IMR-90 (cell line): Measurements from ENCODE around the gene SKAP1. TPM values are rescaled to one million over a fixed set of nuclear protein-coding genes. Genes with fewer than 3 reads are reported as not detected.

Experiments
- ATAC-seq: fragments of 200-7000 bp; cut with Tn5 transposase; 2 replicates; pipeline ENCODE4 v1.9.1; 2020; ENCODE audit warnings: low read depth, mild to moderate bottlenecking, moderate library complexity
- BruUV-seq: library from RNA; stranded (reverse); fragments of 400-500 nt; replicated peaks from 2 replicates; lab custom pipeline; 2021; lab: Mats Ljungman, UMichigan
- CTCF ChIA-PET: fragments of 300-600 bp; formaldehyde crosslinking; extraction: SDS; loops from one replicate; lab custom pipeline; 2021; ENCODE audit warnings: antibody characterized with exemption; lab: Yijun Ruan, JAX
- POLR2A ChIA-PET: fragments of 300-600 bp; sonication (Branson Sonifier 250); formaldehyde crosslinking; loops from one replicate; lab custom pipeline; 2022; ENCODE audit warnings: antibody characterized with exemption; ENCODE audit not compliant: unreplicated experiment; lab: Charles Lee
- DNase-seq: peaks from one replicate; pipeline ENCODE4 v3.0.0; 2013
- H2AFZ ChIP-seq: replicated peaks from 2 replicates; pipeline ENCODE3; 2013; ENCODE audit warnings: low read length, mild to moderate bottlenecking; ENCODE audit not compliant: poor library complexity
- H2AK5ac ChIP-seq: 2 replicates; pipeline ENCODE4 v1.6.1; 2013; ENCODE audit warnings: low read depth, low read length, inconsistent platforms
- H2AK9ac ChIP-seq: replicated peaks from 2 replicates; pipeline ENCODE3; 2013; ENCODE audit warnings: mild to moderate bottlenecking, low read depth, low read length, moderate library complexity; ENCODE audit not compliant: poor library complexity
- H2BK120ac ChIP-seq: 2 replicates; pipeline ENCODE4 v1.6.1; 2013; ENCODE audit warnings: low read depth, low read length, inconsistent platforms
- H2BK15ac ChIP-seq: 3 replicates; pipeline ENCODE4 v1.6.1; 2013; ENCODE audit warnings: low read depth, low read length, inconsistent platforms
- H2BK20ac ChIP-seq: 2 replicates; pipeline ENCODE4 v1.6.1; 2013; ENCODE audit warnings: low read depth, mild to moderate bottlenecking, inconsistent platforms, low read length, moderate library complexity
- H2BK5ac ChIP-seq: 2 replicates; pipeline ENCODE4 v1.6.1; 2013; ENCODE audit warnings: mild to moderate bottlenecking, low read depth, low read length, inconsistent platforms; ENCODE audit not compliant: poor library complexity, severe bottlenecking
- H3K14ac ChIP-seq: replicated peaks from 2 replicates; pipeline ENCODE4 v1.6.1; 2013; ENCODE audit warnings: low read depth, low read length, inconsistent platforms
- H3K18ac ChIP-seq: 2 replicates; pipeline ENCODE4 v1.6.1; 2013; ENCODE audit warnings: low read depth, low read length, control low read depth
- H3K23ac ChIP-seq: 2 replicates; pipeline ENCODE4 v1.6.1; 2013; ENCODE audit warnings: low read depth, low read length, inconsistent platforms
- H3K27ac ChIP-seq: 2 replicates; pipeline ENCODE4 v1.5.1; 2013; ENCODE audit warnings: mild to moderate bottlenecking, control low read depth, low read length; ENCODE audit not compliant: insufficient read depth
- H3K27me3 ChIP-seq: 2 replicates; pipeline ENCODE4 v1.6.1; 2013; ENCODE audit warnings: low read length; ENCODE audit not compliant: control insufficient read depth, insufficient read depth
- H3K36me3 ChIP-seq: 2 replicates; pipeline ENCODE4 v1.6.1; 2013; ENCODE audit warnings: low read length, mixed read lengths; ENCODE audit not compliant: control insufficient read depth, insufficient read depth
- H3K4ac ChIP-seq: 2 replicates; pipeline ENCODE4 v1.6.1; 2013; ENCODE audit warnings: low read depth, low read length, inconsistent platforms
- H3K4me1 ChIP-seq: 2 replicates; pipeline ENCODE4 v1.6.1; 2013; ENCODE audit warnings: low read length, mixed read lengths; ENCODE audit not compliant: control insufficient read depth, insufficient read depth
- H3K4me2 ChIP-seq: 2 replicates; pipeline ENCODE4 v1.6.1; 2013; ENCODE audit warnings: low read depth, mild to moderate bottlenecking, control low read depth, low read length, moderate library complexity
- H3K4me3 ChIP-seq: 2 replicates; pipeline ENCODE4 v1.5.1; 2013; ENCODE audit warnings: low read depth, mild to moderate bottlenecking, control low read depth, low read length, moderate library complexity; ENCODE audit not compliant: insufficient read depth
- H3K56ac ChIP-seq: 2 replicates; pipeline ENCODE4 v1.6.1; 2013; ENCODE audit warnings: low read length, inconsistent platforms; ENCODE audit not compliant: insufficient read depth; ENCODE audit errors: extremely low read depth
- H3K79me1 ChIP-seq, 2 experiments: 2 replicates each; pipeline ENCODE4 v1.6.1; 2013; ENCODE audit warnings: low read length in 2 of 2, inconsistent platforms in 1 of 2, low read depth in 1 of 2
- H3K9ac ChIP-seq: 2 replicates; pipeline ENCODE4 v1.6.1; 2013; ENCODE audit warnings: low read depth, low read length, control low read depth
- H3K9me1 ChIP-seq: 2 replicates; pipeline ENCODE4 v1.6.1; 2013; ENCODE audit warnings: low read length, inconsistent platforms; ENCODE audit not compliant: insufficient read depth
- H3K9me3 ChIP-seq: 2 replicates; pipeline ENCODE4 v1.6.1; 2013; ENCODE audit warnings: low read length; ENCODE audit not compliant: control insufficient read depth, insufficient read depth
- H4K20me1 ChIP-seq: 2 replicates; pipeline ENCODE4 v1.6.1; 2013; ENCODE audit warnings: low read length, inconsistent platforms; ENCODE audit not compliant: insufficient read depth
- H4K5ac ChIP-seq: 2 replicates; pipeline ENCODE4 v1.6.1; 2013; ENCODE audit warnings: mild to moderate bottlenecking, low read depth, low read length, control low read depth
- H4K8ac ChIP-seq, 2 experiments: 2 replicates each; pipeline ENCODE4 v1.6.1; 2013; ENCODE audit warnings: low read depth in 2 of 2, low read length in 2 of 2, control low read depth in 1 of 2, inconsistent platforms in 1 of 2
- H4K91ac ChIP-seq: 2 replicates; pipeline ENCODE4 v1.6.1; 2013; ENCODE audit warnings: low read depth, low read length, inconsistent platforms; ENCODE audit not compliant: insufficient read depth
- BHLHE40 ChIP-seq: fragments of 150-350 bp; IDR thresholded peaks from 2 replicates; pipeline ENCODE4 v1.6.1; 2016; ENCODE audit warnings: mild to moderate bottlenecking, low read depth, low read length
- CEBPB ChIP-seq: IDR thresholded peaks from 2 replicates; pipeline ENCODE4 v1.6.1; 2012; ENCODE audit warnings: low read depth, low read length, improper control_type of control experiment
- CHD1 ChIP-seq: IDR thresholded peaks from 2 replicates; pipeline ENCODE4 v1.6.1; 2012; ENCODE audit warnings: low read depth, low read length, improper control_type of control experiment
- CTCF ChIP-seq: conservative IDR thresholded peaks from 2 replicates; pipeline ENCODE4 v1.5.1; 2012; ENCODE audit warnings: mild to moderate bottlenecking, low read depth, low read length, improper control_type of control experiment
- FOS ChIP-seq: fragments of 150-350 bp; IDR thresholded peaks from 2 replicates; pipeline ENCODE4 v1.6.1; 2016; ENCODE audit warnings: low read depth, low read length
- MAFK ChIP-seq: IDR thresholded peaks from 2 replicates; pipeline ENCODE4 v1.6.1; 2012; ENCODE audit warnings: low read depth, low read length, improper control_type of control experiment
- MAZ ChIP-seq: IDR thresholded peaks from 2 replicates; pipeline ENCODE4 v1.6.1; 2012; ENCODE audit warnings: low read depth, mild to moderate bottlenecking, low read length, improper control_type of control experiment, moderate library complexity, borderline replicate concordance
- MXI1 ChIP-seq: IDR thresholded peaks from 2 replicates; pipeline ENCODE4 v1.6.1; 2012; ENCODE audit warnings: low read depth, mild to moderate bottlenecking, low read length, moderate library complexity, borderline replicate concordance
- NFE2L2 ChIP-seq: fragments of 150-350 bp; IDR thresholded peaks from 2 replicates; pipeline ENCODE4 v1.6.1; 2016; ENCODE audit warnings: low read depth, mild to moderate bottlenecking, low read length
- POLR2A ChIP-seq: IDR thresholded peaks from 2 replicates; pipeline ENCODE4 v1.6.1; 2012; ENCODE audit warnings: mild to moderate bottlenecking, low read depth, low read length
- RAD21 ChIP-seq: IDR thresholded peaks from 2 replicates; pipeline ENCODE4 v1.6.1; 2012; ENCODE audit warnings: low read length, improper control_type of control experiment
- RCOR1 ChIP-seq: IDR thresholded peaks from 2 replicates; pipeline ENCODE4 v1.6.1; 2012; ENCODE audit warnings: mild to moderate bottlenecking, low read length, improper control_type of control experiment; ENCODE audit not compliant: insufficient replicate concordance
- RFX5 ChIP-seq: IDR thresholded peaks from 2 replicates; pipeline ENCODE4 v1.8.0; 2012; ENCODE audit warnings: low read depth, mild to moderate bottlenecking, low read length, moderate library complexity
- SMC3 ChIP-seq: fragments of 150-350 bp; IDR thresholded peaks from 2 replicates; pipeline ENCODE4 v1.6.1; 2016; ENCODE audit warnings: low read depth, mild to moderate bottlenecking, antibody characterized with exemption, low read length, moderate library complexity
- WGBS, 2 experiments: methylation state at CpG; one replicate each; pipeline versions ENCODE4 v1.1.5 to v1.1.7; 2013; ENCODE audit warnings: missing lambda C conversion rate in 2 of 2; ENCODE audit not compliant: insufficient read length in 1 of 2; ENCODE audit errors: extremely low coverage in 2 of 2; 5-methylcytosine and 5-hydroxymethylcytosine counted together
- dilution Hi-C: fragments of 300-500 bp; cut with HindIII; formaldehyde crosslinking; loops from one replicate; pipeline ENCODE4 v1.14.3; 2018; ENCODE audit warnings: low sequenced_read_pairs; ENCODE audit not compliant: unreplicated experiment
- in situ Hi-C: fragments of 300-500 bp; cut with MboI; formaldehyde crosslinking; loops from 3 replicates; pipeline ENCODE4 v1.14.3; 2019; ENCODE audit warnings: low sequenced_read_pairs, inconsistent platforms, mixed read lengths
- intact Hi-C: fragments of 100-400 bp; cut with micrococcal nuclease; formaldehyde crosslinking; loops from 2 replicates; pipeline ENCODE4 v1.10.0; 2022
- polyA plus RNA-seq, 3 experiments: library from polyadenylated mRNA; depleted of rRNA; stranded (reverse); fragments of >200 nt; gene quantifications; 2 replicates each; pipeline ENCODE4 v1.2.3, GENCODE V29; 2012; ENCODE audit warnings: low replicate concordance in 1 of 3
- total RNA-seq: library from RNA; depleted of rRNA; stranded (reverse); fragments of >200 nt; gene quantifications from 2 replicates; pipeline ENCODE4 v1.2.3, GENCODE V29; 2012
- TF ChIP-seq, protein P1 (sequence below): fragments of 150-350 bp; IDR thresholded peaks from 2 replicates; pipeline ENCODE4 v1.6.1; 2016; ENCODE audit warnings: low read depth, mild to moderate bottlenecking, low read length, moderate library complexity, borderline replicate concordance
- TF ChIP-seq, protein P2 (sequence below): fragments of 150-350 bp; IDR thresholded peaks from 2 replicates; pipeline ENCODE4 v1.6.1; 2017; ENCODE audit warnings: mild to moderate bottlenecking, antibody characterized with exemption, low read length, low read depth

Gene SKAP1
- total and polyA plus RNA-seq, 2 of the 4 experiments (the other 2 are of a cell fraction), result not detected

DNA sequence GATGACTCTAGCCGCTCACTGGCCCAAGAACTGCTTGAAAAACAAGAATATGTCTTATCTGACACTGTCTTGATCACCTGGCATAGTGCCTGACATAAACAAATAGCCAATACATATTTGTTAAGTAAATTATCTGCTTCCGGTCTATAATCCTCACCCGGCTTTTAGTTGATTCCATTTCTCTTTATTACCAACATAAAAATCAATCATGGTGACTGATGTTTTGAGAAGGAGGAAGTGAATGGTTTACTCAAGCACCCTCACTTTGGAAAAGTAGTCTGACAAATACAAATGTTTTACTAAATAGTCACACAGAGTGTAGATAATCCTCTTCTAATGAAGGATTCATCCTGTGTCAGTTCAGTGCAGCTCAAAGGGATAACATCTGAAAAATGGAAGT is 47.0 kb downstream of the SKAP1 start:
- no peak overlapping the region for H4K91ac ChIP-seq
- H2AK9ac ChIP-seq, result no peak overlapping the region
- no peak overlapping the region for H2BK15ac ChIP-seq
- no peak overlapping the region for H2AK5ac ChIP-seq
- in situ Hi-C loops (loop anchor here (25.0 kb wide), 1 partner anchor 379 kb away; no protein-coding TSS in a partner anchor), intact Hi-C loops (no loop called here), dilution Hi-C loops (no loop called here)
- H3K14ac ChIP-seq, result no peak overlapping the region
- no peak overlapping the region for H3K4me3 ChIP-seq
- H4K8ac ChIP-seq, result no peak overlapping the region
- H2BK120ac ChIP-seq, result no peak overlapping the region
- H3K79me1 ChIP-seq, result no peaks in the 10 kb centered on the region
- H3K4me1 ChIP-seq, result no peaks in the 10 kb centered on the region
- CTCF ChIA-PET, result interaction anchor here (0.6 kb wide), 1 partner anchor 45 kb away, joined by 3 read pairs; no protein-coding TSS in a partner anchor
- no TSS peak for BruUV-seq
- H3K9me1 ChIP-seq, result 0 out of 2 replicates have a peak, but pooled peaks cover 3% of the 10 kb centered on the region
- H3K56ac ChIP-seq, result no peak overlapping the region
- DNase-seq (no peak), ATAC-seq (no peak)
- peaks cover 57% of the 10 kb centered on the region for H3K27me3 ChIP-seq
- no peak overlapping the region for H3K4ac ChIP-seq
- no CpG with 5 or more reads among the region's 3 CpGs for WGBS, 2 experiments
- no peak overlapping the region for H2BK5ac ChIP-seq
- no peak overlapping the region for H2BK20ac ChIP-seq
- no peak overlapping the region for H4K5ac ChIP-seq
- no peaks in the 10 kb centered on the region for H4K20me1 ChIP-seq
- no peak overlapping the region for H3K27ac ChIP-seq
- H3K18ac ChIP-seq, result no peak overlapping the region
- TF ChIP-seq NFE2L2, result no peak
- no peak for TF ChIP-seq CTCF
- no peak for TF ChIP-seq POLR2A
- TF ChIP-seq RFX5, result no peak
- TF ChIP-seq RCOR1, result no peak
- TF ChIP-seq CHD1, result no peak
- TF ChIP-seq CEBPB, result no peak
- TF ChIP-seq RAD21, result no peak
- TF ChIP-seq, protein P1, sequence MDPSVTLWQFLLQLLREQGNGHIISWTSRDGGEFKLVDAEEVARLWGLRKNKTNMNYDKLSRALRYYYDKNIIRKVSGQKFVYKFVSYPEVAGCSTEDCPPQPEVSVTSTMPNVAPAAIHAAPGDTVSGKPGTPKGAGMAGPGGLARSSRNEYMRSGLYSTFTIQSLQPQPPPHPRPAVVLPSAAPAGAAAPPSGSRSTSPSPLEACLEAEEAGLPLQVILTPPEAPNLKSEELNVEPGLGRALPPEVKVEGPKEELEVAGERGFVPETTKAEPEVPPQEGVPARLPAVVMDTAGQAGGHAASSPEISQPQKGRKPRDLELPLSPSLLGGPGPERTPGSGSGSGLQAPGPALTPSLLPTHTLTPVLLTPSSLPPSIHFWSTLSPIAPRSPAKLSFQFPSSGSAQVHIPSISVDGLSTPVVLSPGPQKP, result no peak
- no peak for TF ChIP-seq MAFK
- TF ChIP-seq, protein P2, sequence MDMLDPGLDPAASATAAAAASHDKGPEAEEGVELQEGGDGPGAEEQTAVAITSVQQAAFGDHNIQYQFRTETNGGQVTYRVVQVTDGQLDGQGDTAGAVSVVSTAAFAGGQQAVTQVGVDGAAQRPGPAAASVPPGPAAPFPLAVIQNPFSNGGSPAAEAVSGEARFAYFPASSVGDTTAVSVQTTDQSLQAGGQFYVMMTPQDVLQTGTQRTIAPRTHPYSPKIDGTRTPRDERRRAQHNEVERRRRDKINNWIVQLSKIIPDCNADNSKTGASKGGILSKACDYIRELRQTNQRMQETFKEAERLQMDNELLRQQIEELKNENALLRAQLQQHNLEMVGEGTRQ, result no peak
- no peak for TF ChIP-seq MAZ
- no peak for TF ChIP-seq SMC3
- no peak for TF ChIP-seq BHLHE40
- no peak for TF ChIP-seq FOS
- TF ChIP-seq MXI1, result no peak
- POLR2A ChIA-PET, result no interaction called here
- H3K9ac ChIP-seq, result no peak overlapping the region
- H3K23ac ChIP-seq, result no peak overlapping the region
- no peak overlapping the region for H2AFZ ChIP-seq
- no peaks in the 10 kb centered on the region for H3K36me3 ChIP-seq
- no peak overlapping the region for H3K4me2 ChIP-seq
- H3K9me3 ChIP-seq, result peaks cover 2% of the 10 kb centered on the region; the same call in 1 of the 2 replicates
